Fibroblast of pulmonary artery (primary cell): ENCODE results near the gene PNKP.

ENCODE experiments used
- DNase-seq: peaks from one replicate; pipeline ENCODE4 v3.0.0-alpha.2; 2010; ENCODE audit warnings: low read depth
- H3K4me3 ChIP-seq: replicated peaks from 2 replicates; pipeline ENCODE4 v1.5.1; 2011; ENCODE audit warnings: low read depth, mild to moderate bottlenecking, control low read depth, low read length, moderate library complexity
- CTCF ChIP-seq: IDR thresholded peaks from 2 replicates; pipeline ENCODE4 v1.5.1; 2011; ENCODE audit warnings: mild to moderate bottlenecking, control low read depth, low read length, inconsistent platforms; ENCODE audit errors: missing control alignments

Gene PNKP

GRCh38 chr19:49879243-49879963, 12.0 kb upstream of the PNKP start:
- H3K4me3 ChIP-seq, result no peak overlapping the region
- no peak for TF ChIP-seq CTCF
- DNase-seq, result no peak

DNA sequence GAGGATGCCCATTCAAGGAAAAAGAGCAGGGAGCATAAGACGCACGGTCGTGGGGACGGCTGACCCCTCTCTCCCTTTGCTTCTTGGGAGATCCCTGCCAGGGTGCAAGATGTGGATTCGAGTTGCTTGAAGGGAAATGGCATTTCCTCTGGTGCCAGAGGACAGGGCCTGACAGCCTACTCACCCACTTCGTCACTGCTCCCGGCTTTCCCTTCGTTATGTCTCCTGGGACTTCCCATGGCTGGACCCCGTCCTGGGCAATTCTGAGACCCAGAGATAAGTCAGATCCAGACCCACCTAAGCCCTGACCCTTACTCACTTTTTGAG, 11.3 kb upstream of the PNKP start:
- TF ChIP-seq CTCF, result no peak
- H3K4me3 ChIP-seq, result peak overlapping the region; percentile 99
- no peak for DNase-seq

DNA sequence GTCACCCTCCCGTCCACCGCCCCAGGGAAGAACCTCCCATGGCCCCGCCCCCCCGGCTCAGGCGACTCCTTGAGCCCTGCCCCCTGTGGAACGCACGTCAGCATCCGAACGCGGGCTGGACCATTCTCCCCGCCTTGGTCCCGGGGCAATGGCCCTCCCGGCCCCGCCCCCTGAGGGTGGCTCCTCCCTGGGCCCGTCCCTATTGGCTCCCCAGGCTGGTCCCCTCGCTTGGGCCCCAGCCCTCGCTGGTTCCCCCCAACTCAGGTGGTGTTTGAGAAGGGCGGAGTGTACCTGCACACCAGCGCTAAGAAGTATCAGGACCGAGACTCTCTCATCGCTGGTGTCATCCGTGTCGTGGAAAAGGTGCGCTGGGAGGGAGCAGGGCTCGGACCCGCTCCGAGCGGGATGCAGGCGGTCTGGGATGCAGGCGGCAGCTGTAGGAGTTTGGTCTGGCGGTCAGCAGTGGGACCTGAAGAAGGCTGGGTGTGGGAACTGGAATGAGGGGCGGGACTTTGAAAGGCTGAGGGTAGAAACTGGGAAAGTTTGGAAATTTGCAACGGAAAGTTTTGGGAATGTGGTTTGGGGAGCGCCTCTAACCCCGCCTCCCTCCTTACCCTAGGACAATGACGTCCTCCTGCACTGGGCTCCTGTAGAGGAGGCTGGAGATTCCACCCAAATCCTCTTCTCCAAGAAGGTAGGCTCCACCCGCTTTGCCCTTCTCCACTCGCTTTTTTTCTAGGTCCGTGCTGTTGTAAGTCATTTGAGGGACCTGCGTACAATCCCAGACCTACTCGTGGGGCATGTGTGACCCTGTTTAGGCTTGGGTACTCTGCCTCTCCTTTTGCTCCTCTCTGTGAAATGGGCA, 10.7 kb upstream of the PNKP start:
- TF ChIP-seq CTCF, result no peak
- peak overlapping the region; percentile 99 for H3K4me3 ChIP-seq
- peak; percentile 98 for DNase-seq

GRCh38 chr19:49877020-49877878, 9.9 kb upstream of the PNKP start, which contains the start of the genes AKT1S1 and TBC1D17:
AKT1S1 (minus strand) TSS chr19:49877355; CDS start chr19:49873295, 4,060 bp downstream.
TBC1D17 (plus strand) TSS chr19:49877702; CDS start chr19:49877724, 22 bp downstream.
- H3K4me3 ChIP-seq, result peak within 1 kb of the TSS; percentile 99
- DNase-seq, result peak; percentile 100
- TF ChIP-seq CTCF, result no peak

DNA sequence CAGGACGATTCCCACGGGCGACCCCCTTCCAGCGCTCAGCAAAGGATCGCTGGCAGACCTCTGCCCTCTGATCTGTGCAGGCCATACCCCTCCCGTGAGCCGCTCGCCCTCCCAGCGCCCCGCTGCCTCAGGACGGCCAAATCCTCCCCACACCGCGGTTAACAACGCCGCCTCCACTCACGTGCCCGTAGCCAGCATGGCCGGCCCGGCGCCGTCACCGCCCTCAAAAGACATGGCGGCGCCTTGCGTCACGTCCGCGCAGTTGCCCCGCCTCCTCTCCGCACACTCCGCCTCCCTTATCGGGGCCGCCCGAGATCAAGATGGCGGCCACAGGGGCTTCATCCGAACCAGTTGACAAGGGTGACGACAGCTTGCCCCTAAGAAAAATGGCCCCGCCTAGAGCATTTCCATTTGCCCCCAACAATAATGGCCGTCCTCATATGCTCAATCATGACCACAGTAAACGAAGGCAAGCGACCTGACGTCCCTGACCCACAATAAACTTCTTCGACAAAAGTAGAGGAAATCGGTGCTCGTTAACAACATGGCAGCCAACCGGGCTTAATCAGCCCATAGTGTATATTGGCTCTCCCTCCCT, 9.1 kb upstream of the PNKP start:
- peak overlapping the region; percentile 99 for H3K4me3 ChIP-seq
- TF ChIP-seq CTCF, result no peak
- DNase-seq, result peak; percentile 99

- H3K4me3 ChIP-seq, result peak overlapping the region; percentile 99
- TF ChIP-seq CTCF, result no peak
- DNase-seq, result no peak
Measured at GRCh38 chr19:49875857-49876421, 8.6 kb upstream of the PNKP start.
